ENCODE results near the gene HS2ST1.
A peak's percentile ranks its signal among the peaks of the same experiment; 100 is the strongest.

The HS2ST1 gene

GRCh38 chr1:86906419-86906818 is 8.0 kb upstream of the HS2ST1 start (continued):
- TF ChIP-seq ZBTB7A (tag by site-specific recombination; IDR thresholded peaks at IDR 0.05; ENCODE audit: low read depth) (no peak), ZIC2 (tag by site-specific recombination; IDR thresholded peaks at IDR 0.05) (no peak), ZNF239 (tag by site-specific recombination; IDR thresholded peaks at IDR 0.05) (no peak), ZNF514 (tag by site-specific recombination; IDR thresholded peaks at IDR 0.05) (no peak), ZNF324 (tag by site-specific recombination; IDR thresholded peaks at IDR 0.05) (no peak), ZNF596 (tag by site-specific recombination; IDR thresholded peaks at IDR 0.05) (no peak), ZNF571 (tag by site-specific recombination; IDR thresholded peaks at IDR 0.05) (no peak), ZNF24 (tag by site-specific recombination; IDR thresholded peaks at IDR 0.05) (no peak), ZBTB8A (tag by site-specific recombination; IDR thresholded peaks at IDR 0.05) (no peak), GFI1B (tag by site-specific recombination; IDR thresholded peaks at IDR 0.05) (no peak), ZBTB20 (tag by site-specific recombination; IDR thresholded peaks at IDR 0.05) (no peak), ZNF341 (tag by site-specific recombination; IDR thresholded peaks at IDR 0.05; ENCODE audit: low read depth) (0 out of 2 replicates have a peak, but pooled peaks have one; percentile 29), ZNF211 (tag by site-specific recombination; IDR thresholded peaks at IDR 0.05; ENCODE audit: low read depth) (no peak), ZBTB11 (tag by site-specific recombination; conservative IDR thresholded peaks at IDR 0.05; ENCODE audit: low read depth) (no peak), ZBTB48 (tag by site-specific recombination; IDR thresholded peaks at IDR 0.05) (peak; percentile 68; the same call in 1 of the 2 replicates), ZNF354C (tag by site-specific recombination; IDR thresholded peaks at IDR 0.05; ENCODE audit: borderline replicate concordance, low read depth) (no peak), HOXC10 (CRISPR knock-in tag; IDR thresholded peaks at IDR 0.05) (no peak), ZNF140 (tag by site-specific recombination; IDR thresholded peaks at IDR 0.05) (no peak), FEZF1 (tag by site-specific recombination; IDR thresholded peaks at IDR 0.05) (peak; percentile 38; the same call in 1 of the 2 replicates), ZNF548 (tag by site-specific recombination; IDR thresholded peaks at IDR 0.05) (no peak)
- TF ChIP-seq, protein P1, sequence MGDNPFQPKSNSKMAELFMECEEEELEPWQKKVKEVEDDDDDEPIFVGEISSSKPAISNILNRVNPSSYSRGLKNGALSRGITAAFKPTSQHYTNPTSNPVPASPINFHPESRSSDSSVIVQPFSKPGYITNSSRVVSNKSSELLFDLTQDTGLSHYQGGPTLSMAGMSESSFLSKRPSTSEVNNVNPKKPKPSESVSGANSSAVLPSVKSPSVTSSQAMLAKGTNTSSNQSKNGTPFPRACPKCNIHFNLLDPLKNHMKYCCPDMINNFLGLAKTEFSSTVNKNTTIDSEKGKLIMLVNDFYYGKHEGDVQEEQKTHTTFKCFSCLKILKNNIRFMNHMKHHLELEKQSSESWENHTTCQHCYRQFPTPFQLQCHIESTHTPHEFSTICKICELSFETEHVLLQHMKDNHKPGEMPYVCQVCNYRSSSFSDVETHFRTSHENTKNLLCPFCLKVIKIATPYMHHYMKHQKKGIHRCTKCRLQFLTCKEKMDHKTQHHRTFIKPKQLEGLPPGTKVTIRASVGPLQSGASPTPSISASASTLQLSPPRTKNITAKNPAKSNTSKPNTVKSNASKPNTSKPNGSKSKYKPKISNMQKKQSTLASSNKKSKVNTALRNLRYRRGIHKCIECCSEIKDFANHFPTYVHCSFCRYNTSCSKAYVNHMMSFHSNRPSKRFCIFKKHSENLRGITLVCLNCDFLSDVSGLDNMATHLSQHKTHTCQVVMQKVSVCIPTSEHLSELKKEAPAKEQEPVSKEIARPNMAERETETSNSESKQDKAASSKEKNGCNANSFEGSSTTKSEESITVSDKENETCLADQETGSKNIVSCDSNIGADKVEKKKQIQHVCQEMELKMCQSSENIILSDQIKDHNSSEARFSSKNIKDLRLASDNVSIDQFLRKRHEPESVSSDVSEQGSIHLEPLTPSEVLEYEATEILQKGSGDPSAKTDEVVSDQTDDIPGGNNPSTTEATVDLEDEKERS (tag by site-specific recombination; IDR thresholded peaks at IDR 0.05) = no peak
- TF ChIP-seq, protein P2, sequence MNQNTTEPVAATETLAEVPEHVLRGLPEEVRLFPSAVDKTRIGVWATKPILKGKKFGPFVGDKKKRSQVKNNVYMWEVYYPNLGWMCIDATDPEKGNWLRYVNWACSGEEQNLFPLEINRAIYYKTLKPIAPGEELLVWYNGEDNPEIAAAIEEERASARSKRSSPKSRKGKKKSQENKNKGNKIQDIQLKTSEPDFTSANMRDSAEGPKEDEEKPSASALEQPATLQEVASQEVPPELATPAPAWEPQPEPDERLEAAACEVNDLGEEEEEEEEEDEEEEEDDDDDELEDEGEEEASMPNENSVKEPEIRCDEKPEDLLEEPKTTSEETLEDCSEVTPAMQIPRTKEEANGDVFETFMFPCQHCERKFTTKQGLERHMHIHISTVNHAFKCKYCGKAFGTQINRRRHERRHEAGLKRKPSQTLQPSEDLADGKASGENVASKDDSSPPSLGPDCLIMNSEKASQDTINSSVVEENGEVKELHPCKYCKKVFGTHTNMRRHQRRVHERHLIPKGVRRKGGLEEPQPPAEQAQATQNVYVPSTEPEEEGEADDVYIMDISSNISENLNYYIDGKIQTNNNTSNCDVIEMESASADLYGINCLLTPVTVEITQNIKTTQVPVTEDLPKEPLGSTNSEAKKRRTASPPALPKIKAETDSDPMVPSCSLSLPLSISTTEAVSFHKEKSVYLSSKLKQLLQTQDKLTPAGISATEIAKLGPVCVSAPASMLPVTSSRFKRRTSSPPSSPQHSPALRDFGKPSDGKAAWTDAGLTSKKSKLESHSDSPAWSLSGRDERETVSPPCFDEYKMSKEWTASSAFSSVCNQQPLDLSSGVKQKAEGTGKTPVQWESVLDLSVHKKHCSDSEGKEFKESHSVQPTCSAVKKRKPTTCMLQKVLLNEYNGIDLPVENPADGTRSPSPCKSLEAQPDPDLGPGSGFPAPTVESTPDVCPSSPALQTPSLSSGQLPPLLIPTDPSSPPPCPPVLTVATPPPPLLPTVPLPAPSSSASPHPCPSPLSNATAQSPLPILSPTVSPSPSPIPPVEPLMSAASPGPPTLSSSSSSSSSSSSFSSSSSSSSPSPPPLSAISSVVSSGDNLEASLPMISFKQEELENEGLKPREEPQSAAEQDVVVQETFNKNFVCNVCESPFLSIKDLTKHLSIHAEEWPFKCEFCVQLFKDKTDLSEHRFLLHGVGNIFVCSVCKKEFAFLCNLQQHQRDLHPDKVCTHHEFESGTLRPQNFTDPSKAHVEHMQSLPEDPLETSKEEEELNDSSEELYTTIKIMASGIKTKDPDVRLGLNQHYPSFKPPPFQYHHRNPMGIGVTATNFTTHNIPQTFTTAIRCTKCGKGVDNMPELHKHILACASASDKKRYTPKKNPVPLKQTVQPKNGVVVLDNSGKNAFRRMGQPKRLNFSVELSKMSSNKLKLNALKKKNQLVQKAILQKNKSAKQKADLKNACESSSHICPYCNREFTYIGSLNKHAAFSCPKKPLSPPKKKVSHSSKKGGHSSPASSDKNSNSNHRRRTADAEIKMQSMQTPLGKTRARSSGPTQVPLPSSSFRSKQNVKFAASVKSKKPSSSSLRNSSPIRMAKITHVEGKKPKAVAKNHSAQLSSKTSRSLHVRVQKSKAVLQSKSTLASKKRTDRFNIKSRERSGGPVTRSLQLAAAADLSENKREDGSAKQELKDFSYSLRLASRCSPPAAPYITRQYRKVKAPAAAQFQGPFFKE (tag by site-specific recombination; IDR thresholded peaks at IDR 0.05; ENCODE audit: borderline replicate concordance) = no peak
